ENCODE data around the gene TIMM21. TPM values are rescaled to one million over a fixed set of nuclear protein-coding genes. Genes with fewer than 3 reads are reported as not detected.

The TIMM21 gene
- total and polyA plus RNA-seq, 5 donors = 73.9 to 153 (median 109) TPM

DNA sequence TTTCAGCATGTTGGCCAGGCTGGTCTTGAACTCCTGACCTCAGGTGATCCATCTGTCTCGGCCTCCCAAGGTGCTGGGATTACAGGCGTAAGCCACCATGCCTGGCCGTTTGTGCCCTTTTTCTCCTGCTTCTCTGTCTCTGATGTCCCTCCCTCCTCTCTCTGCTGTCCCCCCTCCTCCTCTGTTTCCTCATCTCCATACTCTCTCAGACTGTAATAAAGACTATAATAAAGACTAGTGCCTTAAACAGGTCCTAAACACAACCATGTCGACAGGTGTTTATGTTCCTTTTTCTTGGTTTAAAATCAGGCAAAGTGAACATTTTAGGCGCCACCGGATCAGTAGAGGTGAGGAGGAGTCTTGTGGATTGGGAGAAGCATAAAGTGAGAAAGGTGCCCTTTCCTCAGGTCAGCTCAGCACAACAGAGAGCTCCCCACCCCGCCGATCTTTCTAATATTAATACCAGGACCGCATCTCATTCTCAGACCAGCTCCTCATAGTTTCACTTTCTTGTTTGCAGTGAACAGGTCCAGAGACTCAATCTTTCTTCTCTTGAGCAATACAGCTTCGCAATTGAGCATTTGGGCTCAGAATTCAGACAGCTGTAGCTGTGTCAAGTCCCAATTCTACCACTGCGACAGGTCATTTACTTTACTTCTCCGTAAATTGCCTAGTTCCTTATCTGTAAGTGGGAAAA, 23.7 kb downstream of the TIMM21 start:
- Histone ChIP-seq H3K9me3 (ENCODE audit: control insufficient read depth, low read length) (no peaks in the 10 kb centered on the region), H3K4me1 (ENCODE audit: control insufficient read depth, insufficient read depth, low read length) (no peaks in the 10 kb centered on the region), H3K27ac (ENCODE audit: low read length) (no peak overlapping the region), H3K4me3 (ENCODE audit: low read length) (no peak overlapping the region), H3K27me3 (ENCODE audit: control insufficient read depth, insufficient read depth) (no peaks in the 10 kb centered on the region)
- WGBS = 65% methylated on average over 12 of the region's 12 CpGs
- intact Hi-C loops (cut with DNase I) = no loop called here
- DNase-seq (no peak), ATAC-seq (no peak)

- DNase-seq (no peak), ATAC-seq (peak in 1 of 2 donors; percentile 26)
- H3K27ac ChIP-seq (ENCODE audit: low read length) = no peak overlapping the region
- no peaks in the 10 kb centered on the region for H3K9me3 ChIP-seq (ENCODE audit: control insufficient read depth, low read length)
- 84% methylated on average over 27 of the region's 27 CpGs for WGBS
- H3K4me3 ChIP-seq (ENCODE audit: low read length) = no peak overlapping the region
- H3K27me3 ChIP-seq (ENCODE audit: control insufficient read depth, insufficient read depth) = no peaks in the 10 kb centered on the region
- intact Hi-C loops (cut with DNase I) = no loop called here
- H3K4me1 ChIP-seq (ENCODE audit: control insufficient read depth, insufficient read depth, low read length) = no peaks in the 10 kb centered on the region
Measured at GRCh38 chr18:74172697-74173433, 24.5 kb downstream of the TIMM21 start.

GRCh38 chr18:74173434-74173750, 25.1 kb downstream of the TIMM21 start:
- WGBS = 89% methylated on average over 11 of the region's 11 CpGs
- DNase-seq = peak in 1 of 3 donors; percentile 56
- no peaks in the 10 kb centered on the region for H3K27me3 ChIP-seq (ENCODE audit: control insufficient read depth, insufficient read depth)
- no peak overlapping the region for H3K27ac ChIP-seq (ENCODE audit: low read length)
- no peaks in the 10 kb centered on the region for H3K9me3 ChIP-seq (ENCODE audit: control insufficient read depth, low read length)
- no peak for ATAC-seq
- H3K4me3 ChIP-seq (ENCODE audit: low read length) = no peak overlapping the region
- intact Hi-C loops (cut with DNase I) = no loop called here
- H3K4me1 ChIP-seq (ENCODE audit: control insufficient read depth, insufficient read depth, low read length) = no peaks in the 10 kb centered on the region

DNA sequence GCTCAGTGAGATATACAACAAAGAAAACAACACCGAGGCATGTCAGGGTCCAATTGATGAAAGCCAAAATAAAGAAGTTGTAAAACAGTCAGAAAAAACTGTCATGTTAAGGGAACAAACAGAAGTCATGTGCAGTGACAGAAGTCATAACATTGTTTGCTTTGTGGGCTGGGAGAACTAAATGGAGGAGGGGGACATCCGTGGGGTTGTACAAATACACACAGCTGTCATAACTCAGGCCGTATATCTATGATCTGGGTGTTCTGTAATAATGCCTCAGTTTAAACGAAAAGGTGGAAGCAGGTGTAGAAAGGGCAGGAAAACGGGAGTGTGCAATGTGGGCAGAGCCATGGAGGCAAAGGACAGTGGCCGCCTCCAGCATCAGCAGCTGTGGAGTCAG, 27.3 kb downstream of the TIMM21 start:
- ATAC-seq (no peak), DNase-seq (no peak)
- Histone ChIP-seq H3K4me1 (ENCODE audit: control insufficient read depth, insufficient read depth, low read length) (no peaks in the 10 kb centered on the region), H3K4me3 (ENCODE audit: low read length) (no peak overlapping the region), H3K27ac (ENCODE audit: low read length) (no peak overlapping the region), H3K9me3 (ENCODE audit: control insufficient read depth, low read length) (no peaks in the 10 kb centered on the region), H3K27me3 (ENCODE audit: control insufficient read depth, insufficient read depth) (no peaks in the 10 kb centered on the region)
- WGBS = 71% methylated on average over 6 of the region's 6 CpGs
- intact Hi-C loops (cut with DNase I) = no loop called here

DNA sequence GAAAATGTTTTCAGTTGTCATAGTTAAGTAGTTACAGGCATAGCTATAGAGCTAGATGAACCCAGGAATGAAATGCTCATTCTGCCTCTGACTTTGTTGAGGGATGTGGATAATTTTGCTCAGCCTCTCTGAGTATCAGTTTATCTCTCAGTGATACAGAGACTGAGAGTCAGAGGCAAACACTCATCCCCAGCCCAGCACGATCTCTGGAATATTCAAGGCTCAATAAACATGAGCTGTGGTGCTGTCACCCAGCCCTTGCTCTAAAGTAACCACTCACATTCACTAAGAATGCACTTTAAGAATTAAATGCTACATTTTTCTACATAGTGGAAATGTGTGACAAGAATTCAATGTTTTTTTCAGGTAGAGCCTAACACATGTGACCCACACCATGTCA, 30.6 kb downstream of the TIMM21 start:
- no peaks in the 10 kb centered on the region for H3K9me3 ChIP-seq (ENCODE audit: control insufficient read depth, low read length)
- no peak overlapping the region for H3K4me3 ChIP-seq (ENCODE audit: low read length)
- DNase-seq = no peak
- no peaks in the 10 kb centered on the region for H3K27me3 ChIP-seq (ENCODE audit: control insufficient read depth, insufficient read depth)
- no peak overlapping the region for H3K27ac ChIP-seq (ENCODE audit: low read length)
- intact Hi-C loops (cut with DNase I) = no loop called here
- H3K4me1 ChIP-seq (ENCODE audit: control insufficient read depth, insufficient read depth, low read length) = no peaks in the 10 kb centered on the region
- 75% methylated on average over 1 of the region's 1 CpG for WGBS
- ATAC-seq = no peak

GRCh38 chr18:74179623-74180199, 31.4 kb downstream of the TIMM21 start:
- 81% methylated on average over 10 of the region's 10 CpGs for WGBS
- H3K9me3 ChIP-seq (ENCODE audit: control insufficient read depth, low read length) = no peaks in the 10 kb centered on the region
- H3K27ac ChIP-seq (ENCODE audit: low read length) = no peak overlapping the region
- H3K4me1 ChIP-seq (ENCODE audit: control insufficient read depth, insufficient read depth, low read length) = no peaks in the 10 kb centered on the region
- intact Hi-C loops (cut with DNase I) = loop anchor here in 1 of 4 donors (10.0 kb wide), 1 partner anchor 365 kb away; no protein-coding TSS in a partner anchor
- H3K4me3 ChIP-seq (ENCODE audit: low read length) = no peak overlapping the region
- H3K27me3 ChIP-seq (ENCODE audit: control insufficient read depth, insufficient read depth) = no peaks in the 10 kb centered on the region
- DNase-seq (no peak), ATAC-seq (no peak)

DNA sequence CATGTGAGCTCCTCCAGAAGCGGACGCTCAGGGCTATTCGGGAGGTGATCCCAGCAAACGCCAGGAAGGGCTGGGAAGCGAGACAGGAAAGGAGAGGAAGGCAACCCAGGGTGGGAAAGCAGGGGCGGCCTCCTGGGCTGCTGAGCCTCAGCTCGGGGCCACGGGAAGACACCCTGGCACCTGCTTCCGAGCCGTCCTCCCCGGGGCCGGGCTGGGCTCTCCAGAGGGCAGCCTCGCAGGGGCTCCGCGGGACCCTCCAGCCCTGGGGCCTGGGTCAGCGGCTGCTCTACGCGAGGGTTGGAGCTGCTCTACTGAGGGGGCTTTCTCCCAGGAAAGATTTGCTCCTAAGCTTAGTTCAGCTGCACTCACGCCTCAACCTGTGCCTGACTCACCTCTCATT, 34.0 kb downstream of the TIMM21 start:
- Histone ChIP-seq H3K9me3 (ENCODE audit: control insufficient read depth, low read length) (no peaks in the 10 kb centered on the region), H3K27me3 (ENCODE audit: control insufficient read depth, insufficient read depth) (no peaks in the 10 kb centered on the region), H3K27ac (ENCODE audit: low read length) (no peak overlapping the region), H3K4me1 (ENCODE audit: control insufficient read depth, insufficient read depth, low read length) (no peaks in the 10 kb centered on the region), H3K4me3 (ENCODE audit: low read length) (no peak overlapping the region)
- ATAC-seq (peak in 1 of 2 donors; percentile 41), DNase-seq (no peak)
- WGBS = 92% methylated on average over 19 of the region's 19 CpGs
- intact Hi-C loops (cut with DNase I) = loop anchor here in 1 of 4 donors (10.0 kb wide), 1 partner anchor 362 kb away; no protein-coding TSS in a partner anchor

GRCh38 chr18:74183130-74183529, 34.8 kb downstream of the TIMM21 start:
- no peak for ATAC-seq
- Histone ChIP-seq H3K4me1 (ENCODE audit: control insufficient read depth, insufficient read depth, low read length) (no peaks in the 10 kb centered on the region), H3K27ac (ENCODE audit: low read length) (no peak overlapping the region), H3K27me3 (ENCODE audit: control insufficient read depth, insufficient read depth) (no peaks in the 10 kb centered on the region), H3K4me3 (ENCODE audit: low read length) (no peak overlapping the region), H3K9me3 (ENCODE audit: control insufficient read depth, low read length) (no peaks in the 10 kb centered on the region)
- intact Hi-C loops (cut with DNase I) = loop anchor here in 1 of 4 donors (10.0 kb wide), 1 partner anchor 362 kb away; no protein-coding TSS in a partner anchor
- 48% methylated on average over 3 of the region's 3 CpGs for WGBS
- no peak for DNase-seq

GRCh38 chr18:74184875-74185274, 36.6 kb downstream of the TIMM21 start:
- Histone ChIP-seq H3K27ac (ENCODE audit: low read length) (no peak overlapping the region), H3K4me3 (ENCODE audit: low read length) (no peak overlapping the region), H3K27me3 (ENCODE audit: control insufficient read depth, insufficient read depth) (no peaks in the 10 kb centered on the region), H3K4me1 (ENCODE audit: control insufficient read depth, insufficient read depth, low read length) (no peaks in the 10 kb centered on the region), H3K9me3 (ENCODE audit: control insufficient read depth, low read length) (no peaks in the 10 kb centered on the region)
- WGBS = 67% methylated on average over 3 of the region's 3 CpGs
- DNase-seq (no peak), ATAC-seq (no peak)
- intact Hi-C loops (cut with DNase I) = loop anchor here in 1 of 4 donors (10.0 kb wide), 1 partner anchor 360 kb away; no protein-coding TSS in a partner anchor

GRCh38 chr18:74185860-74186259, 37.5 kb downstream of the TIMM21 start:
- 85% methylated on average over 2 of the region's 2 CpGs for WGBS

GRCh38 chr18:74186661-74187060, 38.3 kb downstream of the TIMM21 start:
- H3K4me1 ChIP-seq (ENCODE audit: control insufficient read depth, insufficient read depth, low read length) = no peaks in the 10 kb centered on the region
- no peak for ATAC-seq
- intact Hi-C loops (cut with DNase I) = loop anchor here in 1 of 4 donors (10.0 kb wide), 1 partner anchor 358 kb away; no protein-coding TSS in a partner anchor
- H3K27ac ChIP-seq (ENCODE audit: low read length) = no peak overlapping the region
- no peak for DNase-seq
- no peaks in the 10 kb centered on the region for H3K27me3 ChIP-seq (ENCODE audit: control insufficient read depth, insufficient read depth)
- H3K4me3 ChIP-seq (ENCODE audit: low read length) = no peak overlapping the region
- H3K9me3 ChIP-seq (ENCODE audit: control insufficient read depth, low read length) = no peaks in the 10 kb centered on the region
- 63% methylated on average over 3 of the region's 3 CpGs for whole genome bisulfite sequencing

More at GRCh38 chr18:74185860-74186259, 37.5 kb downstream of the TIMM21 start:
- Histone ChIP-seq H3K27ac (ENCODE audit: low read length) (no peak overlapping the region), H3K4me3 (ENCODE audit: low read length) (no peak overlapping the region), H3K27me3 (ENCODE audit: control insufficient read depth, insufficient read depth) (no peaks in the 10 kb centered on the region), H3K9me3 (ENCODE audit: control insufficient read depth, low read length) (no peaks in the 10 kb centered on the region), H3K4me1 (ENCODE audit: control insufficient read depth, insufficient read depth, low read length) (no peaks in the 10 kb centered on the region)
- intact Hi-C loops (cut with DNase I) = loop anchor here in 1 of 4 donors (10.0 kb wide), 1 partner anchor 359 kb away; no protein-coding TSS in a partner anchor
- DNase-seq (no peak), ATAC-seq (no peak)
